Pancreas (tissue), 10 donors: Measurements from ENCODE around the gene PSTPIP2. TPM values are rescaled to one million over a fixed set of nuclear protein-coding genes. Genes with fewer than 3 reads are reported as not detected.
"Not testable (repeated sequence)": the region's sequence is repeated elsewhere in the genome, so short reads cannot be mapped to it uniquely, and the experiment has no call there.

Experiments
- ATAC-seq, 4 donors: fragments of 200-7000 bp; cut with Tn5 transposase; one replicate each; pipeline versions ENCODE4 v1.8.0 to v1.9.1; 2020; ENCODE audit warnings: mild to moderate bottlenecking in 4 of 4, moderate library complexity in 4 of 4
- DNase-seq, 6 donors: peaks; one replicate each; pipeline ENCODE4 v3.0.0-alpha.2; 2020
- FAIRE-seq: peaks from 2 replicates; lab custom pipeline; 2012; peaks lifted over from hg19 to GRCh38; lab: Jason Lieb, UNC
- H3K27ac ChIP-seq, 4 donors: fragments of 200-600 bp; sonication (generic); 1 replicate in 3 of 4; 2 replicates in 1 of 4; pipeline versions ENCODE4 v1.5.0 to v1.8.0; 2020
- H3K27me3 ChIP-seq, 4 donors: fragments of 200-600 bp; one replicate each; pipeline ENCODE4 v1.8.0; 2021
- H3K36me3 ChIP-seq, 3 donors: fragments of 200-600 bp; sonication (generic) in 1 of 3; one replicate each; pipeline versions ENCODE4 v1.5.0 to v1.8.0; 2020 to 2021
- H3K4me1 ChIP-seq, 3 donors: fragments of 200-600 bp; one replicate each; pipeline ENCODE4 v1.8.0; 2021
- H3K4me3 ChIP-seq, 4 donors: fragments of 200-600 bp; sonication (generic) in 2 of 4; one replicate each; pipeline versions ENCODE4 v1.5.0 to v1.8.0; 2020 to 2021
- H3K9me3 ChIP-seq, 4 donors: fragments of 200-600 bp; one replicate each; pipeline ENCODE4 v1.8.0; 2021
- WGBS, 2 donors: extraction: QIAGEN DNeasy Blood & Tissue Kit; methylation state at CpG; one replicate each; pipeline ENCODE4 v1.1.7; 2013; 5-methylcytosine and 5-hydroxymethylcytosine counted together
- intact Hi-C, 3 donors: fragments of 100-400 bp; cut with DNase I; formaldehyde crosslinking; loops; one replicate each; pipeline versions ENCODE4 v1.11.1 to v1.14.2; 2022
- polyA plus RNA-seq, 2 donors: library from polyadenylated mRNA; stranded (reverse); fragments of 200-250 nt; gene quantifications; one replicate each; pipeline ENCODE4 v1.2.3, GENCODE V29; 2013
- total RNA-seq, 6 donors: library from RNA; stranded (reverse); fragmentation: NEBNext Ultra II Directional in 4 of 6; extraction: Animal tissue kit (Norgen Biotek cat#: 25700) in 4 of 6; gene quantifications; one replicate each; pipeline versions ENCODE4 v1.2.1 to v1.2.4, GENCODE V29; 2021 to 2023
- TF ChIP-seq, protein P1 (sequence below), 4 donors: fragments of 200-600 bp; sonication (generic) in 3 of 4; IDR thresholded peaks; one replicate each; pipeline versions ENCODE4 v1.5.0 to v1.8.0; 2021; ENCODE audit warnings: antibody characterized with exemption in 4 of 4
- donor health status: healthy with polysubstance abuse.
- donor health status: DM: no; HTN: no; CAD: no; lungs with moderate emphysema.
- donor health status: DM: no; HTN: no; CAD: no.
- donor health status: control.
- donor health status: control.
- donor health status: Bipolar disorder and iron deficiency.
- donor health status: DM: yes; HTN: yes; CAD: no.
- donor health status: DM: no; HTN: no; CAD: no.
- donor health status: DM: no; HTN: no; CAD: no.
- donor health status: DM: yes; HTN: yes; CAD: no.

The PSTPIP2 gene
- total and polyA plus RNA-seq, 8 donors, result 2.0 to 8.5 (median 2.4) TPM

DNA sequence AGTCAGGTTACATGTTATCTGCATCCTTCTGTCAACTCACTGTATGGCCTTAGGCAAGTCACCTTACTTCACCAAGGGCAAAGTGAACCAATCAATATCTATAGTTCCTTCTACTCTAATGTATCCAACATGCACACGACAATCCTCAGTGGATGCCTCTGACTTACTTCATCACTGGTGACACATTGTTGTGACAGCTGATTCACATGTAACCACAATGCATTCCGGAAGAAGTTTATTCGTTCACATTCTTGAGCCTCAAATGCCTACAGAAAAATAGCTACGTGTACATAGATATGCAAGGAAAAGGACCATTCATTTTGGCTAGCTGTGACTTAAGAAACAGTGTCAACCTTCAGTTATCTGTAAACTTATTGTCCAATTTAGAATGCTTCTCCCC lies 78.6 kb downstream of the PSTPIP2 start:
- 81 to 83% methylated on average over 4 of the region's 4 CpGs for WGBS, 2 donors
- no peaks in the 10 kb centered on the region for H3K27me3 ChIP-seq
- intact Hi-C loops, result no loop called here
- FAIRE-seq (no peak), DNase-seq (no peak), ATAC-seq (no peak)
- TF ChIP-seq, protein P1, sequence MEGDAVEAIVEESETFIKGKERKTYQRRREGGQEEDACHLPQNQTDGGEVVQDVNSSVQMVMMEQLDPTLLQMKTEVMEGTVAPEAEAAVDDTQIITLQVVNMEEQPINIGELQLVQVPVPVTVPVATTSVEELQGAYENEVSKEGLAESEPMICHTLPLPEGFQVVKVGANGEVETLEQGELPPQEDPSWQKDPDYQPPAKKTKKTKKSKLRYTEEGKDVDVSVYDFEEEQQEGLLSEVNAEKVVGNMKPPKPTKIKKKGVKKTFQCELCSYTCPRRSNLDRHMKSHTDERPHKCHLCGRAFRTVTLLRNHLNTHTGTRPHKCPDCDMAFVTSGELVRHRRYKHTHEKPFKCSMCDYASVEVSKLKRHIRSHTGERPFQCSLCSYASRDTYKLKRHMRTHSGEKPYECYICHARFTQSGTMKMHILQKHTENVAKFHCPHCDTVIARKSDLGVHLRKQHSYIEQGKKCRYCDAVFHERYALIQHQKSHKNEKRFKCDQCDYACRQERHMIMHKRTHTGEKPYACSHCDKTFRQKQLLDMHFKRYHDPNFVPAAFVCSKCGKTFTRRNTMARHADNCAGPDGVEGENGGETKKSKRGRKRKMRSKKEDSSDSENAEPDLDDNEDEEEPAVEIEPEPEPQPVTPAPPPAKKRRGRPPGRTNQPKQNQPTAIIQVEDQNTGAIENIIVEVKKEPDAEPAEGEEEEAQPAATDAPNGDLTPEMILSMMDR (IDR thresholded peaks at IDR 0.05), result no peak
- H3K36me3 ChIP-seq, result no peaks in the 10 kb centered on the region
- H3K27ac ChIP-seq, result no peak overlapping the region
- H3K4me1 ChIP-seq, result no peaks in the 10 kb centered on the region
- no peak overlapping the region for H3K4me3 ChIP-seq
- no peaks in the 10 kb centered on the region for H3K9me3 ChIP-seq

DNA sequence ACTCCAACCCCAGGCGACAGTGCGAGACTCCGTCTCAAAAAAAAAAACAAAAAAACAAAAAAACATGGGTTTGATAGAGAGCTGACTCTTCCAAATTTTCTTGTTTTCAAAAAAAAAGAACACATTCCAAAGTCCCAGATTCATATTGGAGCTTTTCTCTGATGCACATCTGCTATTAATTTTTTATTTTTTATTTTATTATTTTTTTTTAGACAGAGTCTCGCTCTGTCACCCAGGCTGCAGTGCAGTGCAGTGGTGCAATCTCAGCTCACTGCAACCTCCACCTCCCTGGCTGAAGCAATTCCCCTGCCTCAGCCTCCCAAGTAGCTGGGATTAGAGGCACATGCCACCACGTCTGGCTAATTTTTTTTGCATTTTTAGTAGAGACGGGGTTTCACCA lies 79.5 kb downstream of the PSTPIP2 start:
- H3K4me1 ChIP-seq, intact Hi-C loops, H3K4me3 ChIP-seq, H3K27ac ChIP-seq, H3K9me3 ChIP-seq, H3K36me3 ChIP-seq, DNase-seq, ATAC-seq, FAIRE-seq, H3K27me3 ChIP-seq: not testable (repeated sequence)
- 90 to 94% methylated on average over 6 of the region's 6 CpGs for WGBS, 2 donors

DNA sequence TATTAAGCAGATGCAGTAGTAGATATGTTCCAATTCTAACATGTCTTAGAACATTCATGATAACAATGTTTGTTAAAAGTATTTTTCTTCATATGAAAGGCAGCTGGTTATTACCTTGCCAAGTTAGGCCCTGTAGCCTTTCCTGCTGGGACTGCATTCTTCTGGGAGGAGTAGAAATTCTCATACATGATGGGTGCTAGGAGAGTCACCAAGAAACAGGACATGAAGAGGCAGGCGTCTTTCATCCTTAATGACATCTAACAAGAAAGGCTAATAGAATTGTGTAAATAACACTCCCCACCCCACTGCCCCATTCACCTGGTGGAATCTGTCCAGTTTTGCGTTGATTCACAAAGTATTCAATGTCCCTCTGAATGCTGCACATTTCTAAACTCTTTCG lies 80.3 kb downstream of the PSTPIP2 start:
- no peaks in the 10 kb centered on the region for H3K36me3 ChIP-seq
- H3K27me3 ChIP-seq, result no peaks in the 10 kb centered on the region
- DNase-seq (no peak), ATAC-seq (no peak), FAIRE-seq (no peak)
- H3K4me1 ChIP-seq, result no peaks in the 10 kb centered on the region
- 92% methylated on average over 3 of the region's 3 CpGs for WGBS, 2 donors
- H3K9me3 ChIP-seq, result no peaks in the 10 kb centered on the region
- no peak overlapping the region for H3K4me3 ChIP-seq
- intact Hi-C loops, result no loop called here
- TF ChIP-seq, protein P1 (IDR thresholded peaks at IDR 0.05), result no peak
- H3K27ac ChIP-seq, result no peak overlapping the region

DNA sequence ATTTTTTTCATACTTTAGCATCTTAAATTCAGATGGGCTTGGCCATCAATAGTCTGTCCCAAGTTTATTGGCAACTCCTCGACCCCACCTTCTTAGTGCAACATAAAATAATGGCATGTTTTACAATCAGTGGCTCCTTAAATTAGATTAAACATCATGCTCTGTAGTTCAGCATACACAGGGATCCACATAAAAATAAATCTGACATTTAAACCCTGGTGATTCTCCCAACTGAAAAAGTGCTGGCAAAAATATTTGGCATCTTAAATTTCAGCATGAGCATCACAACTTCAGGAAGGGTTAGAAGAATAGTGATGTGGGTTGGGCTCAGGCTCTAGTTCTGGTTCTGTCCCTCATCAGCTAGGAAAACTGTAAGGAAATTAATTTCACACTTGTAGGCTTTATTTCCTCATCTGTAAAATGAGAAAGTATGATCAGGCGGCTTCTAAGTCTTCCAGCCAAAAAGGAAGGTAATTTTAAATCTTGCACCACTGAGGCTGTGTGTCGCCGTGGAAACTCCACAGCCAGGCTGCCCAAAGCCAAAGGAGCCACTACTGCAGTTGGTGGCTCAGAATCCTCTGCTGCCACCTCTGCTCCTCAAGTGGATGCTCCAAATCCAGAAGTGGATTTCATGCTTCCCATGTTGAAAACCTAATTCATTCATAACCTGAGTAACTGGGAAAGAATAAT lies 87.4 kb downstream of the PSTPIP2 start:
- H3K27me3 ChIP-seq, result no peaks in the 10 kb centered on the region
- FAIRE-seq, result no peak
- H3K4me3 ChIP-seq, result no peak overlapping the region
- DNase-seq, result no peak
- no peak for ATAC-seq
- H3K9me3 ChIP-seq, result no peaks in the 10 kb centered on the region
- TF ChIP-seq, protein P1 (IDR thresholded peaks at IDR 0.05), result no peak
- H3K4me1 ChIP-seq, result no peaks in the 10 kb centered on the region
- H3K36me3 ChIP-seq, result no peaks in the 10 kb centered on the region
- intact Hi-C loops, result no loop called here
- 78 to 86% methylated on average over 4 of the region's 4 CpGs for WGBS, 2 donors
- H3K27ac ChIP-seq, result no peak overlapping the region

GRCh38 chr18:45981821-45982220 lies 90.2 kb downstream of the PSTPIP2 start:
- no peak overlapping the region for H3K4me3 ChIP-seq
- no peaks in the 10 kb centered on the region for H3K27me3 ChIP-seq
- H3K9me3 ChIP-seq, result no peaks in the 10 kb centered on the region
- DNase-seq (no peak), ATAC-seq (no peak), FAIRE-seq (no peak)
- peaks cover 0 to 11% (median 0%) of the 10 kb centered on the region in 3 donors for H3K4me1 ChIP-seq
- intact Hi-C loops, result no loop called here
- no peak overlapping the region for H3K27ac ChIP-seq
- 61 to 84% methylated on average over 2 of the region's 2 CpGs for WGBS, 2 donors
- TF ChIP-seq, protein P1 (IDR thresholded peaks at IDR 0.05), result no peak
- no peaks in the 10 kb centered on the region for H3K36me3 ChIP-seq
